GM12892 (cell line): ENCODE results near the gene ARHGEF4.
A peak's percentile ranks its signal among the peaks of the same experiment; 100 is the strongest.

Experiments
- DNase-seq: peaks from one replicate; pipeline ENCODE4 v3.0.0; 2011; ENCODE audit not compliant: insufficient read length
- FAIRE-seq: peaks from 2 replicates; lab custom pipeline; 2011; peaks lifted over from hg19 to GRCh38; lab: Jason Lieb, UNC
- POLR2A ChIP-seq: IDR thresholded peaks from 2 replicates; pipeline ENCODE4 v1.6.1; 2011; ENCODE audit warnings: low read depth, low read length, control low read depth
- POLR2AphosphoS5 ChIP-seq: IDR thresholded peaks from 2 replicates; pipeline ENCODE4 v1.6.1; 2011; ENCODE audit warnings: low read depth, low read length, control low read depth
- TAF1 ChIP-seq: IDR thresholded peaks from 2 replicates; pipeline ENCODE4 v1.6.1; 2011; ENCODE audit warnings: low read depth, mild to moderate bottlenecking, control low read depth, low read length, borderline replicate concordance

ARHGEF4 gene

GRCh38 chr2:130822766-130823165 lies 13.9 kb upstream of the ARHGEF4 start:
- TF ChIP-seq POLR2AphosphoS5 (no peak), POLR2A (no peak), TAF1 (no peak)
- DNase-seq (no peak), FAIRE-seq (no peak)

GRCh38 chr2:130823171-130823885 lies 13.4 kb upstream of the ARHGEF4 start:
- FAIRE-seq (no peak), DNase-seq (no peak)
- TF ChIP-seq POLR2AphosphoS5: no peak
- no peak for TF ChIP-seq POLR2A
- no peak for TF ChIP-seq TAF1

GRCh38 chr2:130823886-130824491 lies 12.7 kb upstream of the ARHGEF4 start:
- DNase-seq (no peak), FAIRE-seq (peak; percentile 93)
- no peak for TF ChIP-seq POLR2A
- TF ChIP-seq TAF1: no peak
- no peak for TF ChIP-seq POLR2AphosphoS5

GRCh38 chr2:130824492-130825061 lies 12.1 kb upstream of the ARHGEF4 start:
- FAIRE-seq (no peak), DNase-seq (peak; percentile 63)
- no peak for TF ChIP-seq TAF1

GRCh38 chr2:130825231-130825965 lies 11.3 kb upstream of the ARHGEF4 start:
- TF ChIP-seq POLR2A (no peak), POLR2AphosphoS5 (no peak), TAF1 (no peak)
- FAIRE-seq (no peak), DNase-seq (no peak)

GRCh38 chr2:130825966-130826253 lies 10.8 kb upstream of the ARHGEF4 start:
- DNase-seq (no peak), FAIRE-seq (no peak)
- TF ChIP-seq TAF1 (no peak), POLR2AphosphoS5 (no peak), POLR2A (no peak)

GRCh38 chr2:130826419-130826818 lies 10.3 kb upstream of the ARHGEF4 start:
- no peak for FAIRE-seq
- TF ChIP-seq POLR2AphosphoS5: no peak
- no peak for TF ChIP-seq POLR2A
- TF ChIP-seq TAF1: no peak
- DNase-seq: no peak

- no peak for FAIRE-seq
- no peak for DNase-seq
- TF ChIP-seq POLR2A (no peak), POLR2AphosphoS5 (no peak), TAF1 (no peak)
These were observed 9.8 kb upstream of the ARHGEF4 start for GRCh38 chr2:130826821-130827501.

- TF ChIP-seq POLR2A (no peak), POLR2AphosphoS5 (no peak), TAF1 (no peak)
- no peak for DNase-seq
- no peak for FAIRE-seq
These were observed 9.0 kb upstream of the ARHGEF4 start for GRCh38 chr2:130827502-130828251.

GRCh38 chr2:130828461-130828860 lies 8.3 kb upstream of the ARHGEF4 start:
- no peak for FAIRE-seq
- TF ChIP-seq POLR2AphosphoS5 (no peak), POLR2A (no peak), TAF1 (no peak)
- no peak for DNase-seq
